ENCODE results near the gene GRID1.

DNA sequence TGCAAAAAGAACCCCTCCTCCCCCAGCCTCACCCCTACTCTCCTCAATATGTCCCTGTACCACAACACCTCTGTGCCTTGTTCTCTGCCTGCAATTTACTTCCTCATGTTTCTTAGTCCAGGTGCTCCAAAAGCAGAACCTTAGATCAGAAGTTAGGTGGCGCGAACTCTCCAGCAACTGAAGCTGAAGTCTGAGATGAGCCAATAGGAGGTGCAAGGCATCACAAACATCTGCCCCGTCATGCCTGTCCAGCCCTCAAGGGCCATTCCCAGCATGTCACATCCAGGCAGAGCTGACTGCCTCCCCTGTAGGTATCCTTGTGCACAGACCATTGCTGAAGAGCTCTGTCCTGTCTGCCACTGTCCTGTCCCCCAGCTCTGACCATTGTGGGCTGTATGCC is 508.8 kb downstream of the GRID1 start:
- TF ChIP-seq, protein P1, sequence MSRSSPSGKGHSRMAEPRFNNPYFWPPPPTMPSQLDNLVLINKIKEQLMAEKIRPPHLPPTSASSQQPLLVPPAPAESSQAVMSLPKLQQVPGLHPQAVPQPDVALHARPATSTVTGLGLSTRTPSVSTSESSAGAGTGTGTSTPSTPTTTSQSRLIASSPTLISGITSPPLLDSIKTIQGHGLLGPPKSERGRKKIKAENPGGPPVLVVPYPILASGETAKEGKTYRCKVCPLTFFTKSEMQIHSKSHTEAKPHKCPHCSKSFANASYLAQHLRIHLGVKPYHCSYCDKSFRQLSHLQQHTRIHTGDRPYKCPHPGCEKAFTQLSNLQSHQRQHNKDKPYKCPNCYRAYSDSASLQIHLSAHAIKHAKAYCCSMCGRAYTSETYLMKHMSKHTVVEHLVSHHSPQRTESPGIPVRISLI (tag by site-specific recombination; IDR thresholded peaks at IDR 0.05) = no peak
- TF ChIP-seq ZBTB7A (tag by site-specific recombination; IDR thresholded peaks at IDR 0.05; ENCODE audit: low read depth) (no peak), ZNF785 (tag by site-specific recombination; IDR thresholded peaks at IDR 0.05) (no peak), ZBTB21 (tag by site-specific recombination; IDR thresholded peaks at IDR 0.05) (no peak), CTCF (tag by site-specific recombination; IDR thresholded peaks at IDR 0.05) (no peak)
- TF ChIP-seq, protein P2, sequence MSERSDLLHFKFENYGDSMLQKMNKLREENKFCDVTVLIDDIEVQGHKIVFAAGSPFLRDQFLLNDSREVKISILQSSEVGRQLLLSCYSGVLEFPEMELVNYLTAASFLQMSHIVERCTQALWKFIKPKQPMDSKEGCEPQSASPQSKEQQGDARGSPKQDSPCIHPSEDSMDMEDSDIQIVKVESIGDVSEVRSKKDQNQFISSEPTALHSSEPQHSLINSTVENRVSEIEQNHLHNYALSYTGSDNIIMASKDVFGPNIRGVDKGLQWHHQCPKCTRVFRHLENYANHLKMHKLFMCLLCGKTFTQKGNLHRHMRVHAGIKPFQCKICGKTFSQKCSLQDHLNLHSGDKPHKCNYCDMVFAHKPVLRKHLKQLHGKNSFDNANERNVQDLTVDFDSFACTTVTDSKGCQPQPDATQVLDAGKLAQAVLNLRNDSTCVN (tag by site-specific recombination; optimal IDR thresholded peaks at IDR 0.05) = no peak
